Naive thymus-derived CD4-positive, alpha-beta T cell (primary cell): ENCODE measurements around the gene ANKS1B. TPM values are rescaled to one million over a fixed set of nuclear protein-coding genes. Genes with fewer than 3 reads are reported as not detected.

ENCODE experiments used
- ATAC-seq: fragments of 150-1000 bp; cut with Tn5 transposase; 2 replicates; pipeline ENCODE4 v1.10.0; 2021; ENCODE audit warnings: mild to moderate bottlenecking, moderate library complexity
- CTCF ChIA-PET: fragments of 350-600 bp; sonication (Branson Sonifier 250); formaldehyde crosslinking; loops from one replicate; lab custom pipeline; 2021; ENCODE audit warnings: antibody characterized with exemption; lab: Charles Lee
- POLR2A ChIA-PET: fragments of 350-600 bp; sonication (Branson Sonifier 250); formaldehyde crosslinking; loops from one replicate; lab custom pipeline; 2021; ENCODE audit warnings: antibody characterized with exemption, inconsistent platforms; lab: Charles Lee
- DNase-seq, 9 donors: peaks; one replicate each; pipeline versions ENCODE4 v3.0.0 to v3.0.0-alpha.2; 2020 to 2022; ENCODE audit warnings: mixed read lengths in 1 of 9
- H3K27ac ChIP-seq: one replicate; pipeline ENCODE4 v1.7.0; 2013; ENCODE audit warnings: mild to moderate bottlenecking, low read depth, low read length, moderate library complexity
- H3K27me3 ChIP-seq, 2 donors: one replicate each; pipeline ENCODE4 v1.7.0; 2013; ENCODE audit warnings: low read length in 2 of 2, mild to moderate bottlenecking in 2 of 2, moderate library complexity in 2 of 2; ENCODE audit not compliant: control insufficient read depth in 2 of 2, insufficient read depth in 2 of 2
- H3K36me3 ChIP-seq, 3 experiments: 1 replicate in 2 of 3; 2 replicates in 1 of 3; pipeline ENCODE4 v1.7.0; 2013; ENCODE audit warnings: low read length in 3 of 3, mild to moderate bottlenecking in 3 of 3, moderate library complexity in 1 of 3; ENCODE audit not compliant: insufficient read depth in 3 of 3, control insufficient read depth in 2 of 3
- H3K4me1 ChIP-seq, 2 donors: one replicate each; pipeline ENCODE4 v1.7.0; 2013; ENCODE audit warnings: low read length in 2 of 2, mild to moderate bottlenecking in 2 of 2, moderate library complexity in 1 of 2; ENCODE audit not compliant: control insufficient read depth in 2 of 2, insufficient read depth in 2 of 2
- H3K4me3 ChIP-seq: 2 replicates; pipeline ENCODE4 v1.7.0; 2013; ENCODE audit warnings: mild to moderate bottlenecking, low read length
- H3K9me3 ChIP-seq, 3 experiments: 1 replicate in 2 of 3; 2 replicates in 1 of 3; pipeline ENCODE4 v1.7.0; 2013; ENCODE audit warnings: low read length in 3 of 3; ENCODE audit not compliant: control insufficient read depth in 2 of 3
- H3K27ac Mint-ChIP-seq, 9 donors: one replicate each; pipeline ENCODE4 v1.8.0; 2020 to 2022; ENCODE audit warnings: mixed read lengths in 9 of 9, mild to moderate bottlenecking in 8 of 9, moderate library complexity in 5 of 9, inconsistent platforms in 2 of 9
- H3K27me3 Mint-ChIP-seq, 5 donors: one replicate each; pipeline ENCODE4 v1.8.0; 2021 to 2022; ENCODE audit warnings: mixed read lengths in 5 of 5, mild to moderate bottlenecking in 1 of 5
- H3K36me3 Mint-ChIP-seq, 5 donors: one replicate each; pipeline ENCODE4 v1.8.0; 2020 to 2022; ENCODE audit warnings: mixed read lengths in 5 of 5, mild to moderate bottlenecking in 3 of 5, inconsistent platforms in 1 of 5
- H3K4me1 Mint-ChIP-seq, 7 donors: one replicate each; pipeline ENCODE4 v1.8.0; 2020 to 2022; ENCODE audit warnings: mixed read lengths in 7 of 7, mild to moderate bottlenecking in 3 of 7, inconsistent platforms in 1 of 7
- H3K4me3 Mint-ChIP-seq, 10 donors: one replicate each; pipeline ENCODE4 v1.8.0; 2020 to 2022; ENCODE audit warnings: mild to moderate bottlenecking in 10 of 10, mixed read lengths in 10 of 10, moderate library complexity in 6 of 10, inconsistent platforms in 2 of 10
- H3K9me3 Mint-ChIP-seq, 11 donors: one replicate each; pipeline ENCODE4 v1.8.0; 2020 to 2022; ENCODE audit warnings: mixed read lengths in 11 of 11, mild to moderate bottlenecking in 4 of 11, inconsistent platforms in 1 of 11, moderate library complexity in 1 of 11
- intact Hi-C, 2 donors: fragments of 100-400 bp; cut with micrococcal nuclease; formaldehyde crosslinking; loops; one replicate each; pipeline ENCODE4 v1.15.1; 2023
- polyA plus RNA-seq, 2 donors: library from polyadenylated mRNA; unstranded; fragments of 300-500 nt; fragmentation: Illumina TruSeq; gene quantifications; one replicate each; pipeline ENCODE4 v1.2.3, GENCODE V29; 2021
- total RNA-seq, 6 experiments: library from RNA in 5 of 6; stranded (reverse) in 5 of 6; gene quantifications; 1 replicate in 5 of 6; 2 replicates in 1 of 6; pipeline ENCODE4 v1.2.3 and lab custom pipeline; 2021 to 2026

ANKS1B gene
- total and polyA plus RNA-seq, 7 experiments from 2014 or later = 0.97 TPM; not detected in 6

GRCh38 chr12:99772274-99772673 is 212.5 kb downstream of the ANKS1B start:
- POLR2A ChIA-PET = no interaction called here
- Histone ChIP-seq H3K4me1 (no peaks in the 10 kb centered on the region), H3K27me3 (no peaks in the 10 kb centered on the region), H3K9me3 (no peaks in the 10 kb centered on the region), H3K4me3 (no peak overlapping the region), H3K36me3 (no peaks in the 10 kb centered on the region), H3K27ac (no peak overlapping the region)
- CTCF ChIA-PET = no interaction called here
- Mint-ChIP-seq H3K27me3 (peaks cover 0 to 2% (median 0%) of the 10 kb centered on the region in 5 donors), H3K27ac (no peak overlapping the region), H3K4me3 (no peak overlapping the region), H3K9me3 (peaks cover 0 to 4% (median 0%) of the 10 kb centered on the region in 11 donors), H3K36me3 (no peaks in the 10 kb centered on the region), H3K4me1 (no peaks in the 10 kb centered on the region)
- intact Hi-C loops = no loop called here
- ATAC-seq = no peak
- no peak for DNase-seq

DNA sequence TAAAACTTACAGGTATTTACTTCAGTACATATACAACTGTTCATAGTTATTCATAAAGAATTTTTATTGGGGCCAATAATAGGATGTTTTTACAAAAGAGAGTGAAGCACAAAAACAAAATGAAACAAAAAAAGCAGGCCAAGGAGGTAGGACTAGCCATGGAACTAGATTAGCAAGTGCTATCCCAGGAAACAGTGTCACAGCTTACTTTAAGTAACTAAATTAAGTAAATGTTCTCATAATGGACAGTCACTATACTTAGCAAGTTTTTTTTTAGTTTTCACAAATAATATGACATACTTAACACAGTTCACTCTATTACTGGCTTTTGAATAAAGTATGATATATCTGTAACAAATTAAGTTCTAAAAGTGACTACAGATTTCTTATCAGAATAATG is 213.1 kb downstream of the ANKS1B start:
- Histone ChIP-seq H3K4me3 (no peak overlapping the region), H3K27ac (no peak overlapping the region), H3K36me3 (no peaks in the 10 kb centered on the region), H3K9me3 (no peaks in the 10 kb centered on the region), H3K27me3 (no peaks in the 10 kb centered on the region), H3K4me1 (no peaks in the 10 kb centered on the region)
- Mint-ChIP-seq H3K27me3 (peaks cover 0 to 2% (median 0%) of the 10 kb centered on the region in 5 donors), H3K27ac (no peak overlapping the region), H3K4me1 (no peaks in the 10 kb centered on the region), H3K9me3 (peaks cover 0 to 4% (median 0%) of the 10 kb centered on the region in 11 donors), H3K4me3 (no peak overlapping the region), H3K36me3 (no peaks in the 10 kb centered on the region)
- ChIA-PET POLR2A (no interaction called here), CTCF (no interaction called here)
- ATAC-seq (no peak), DNase-seq (no peak)
- intact Hi-C loops = no loop called here

DNA sequence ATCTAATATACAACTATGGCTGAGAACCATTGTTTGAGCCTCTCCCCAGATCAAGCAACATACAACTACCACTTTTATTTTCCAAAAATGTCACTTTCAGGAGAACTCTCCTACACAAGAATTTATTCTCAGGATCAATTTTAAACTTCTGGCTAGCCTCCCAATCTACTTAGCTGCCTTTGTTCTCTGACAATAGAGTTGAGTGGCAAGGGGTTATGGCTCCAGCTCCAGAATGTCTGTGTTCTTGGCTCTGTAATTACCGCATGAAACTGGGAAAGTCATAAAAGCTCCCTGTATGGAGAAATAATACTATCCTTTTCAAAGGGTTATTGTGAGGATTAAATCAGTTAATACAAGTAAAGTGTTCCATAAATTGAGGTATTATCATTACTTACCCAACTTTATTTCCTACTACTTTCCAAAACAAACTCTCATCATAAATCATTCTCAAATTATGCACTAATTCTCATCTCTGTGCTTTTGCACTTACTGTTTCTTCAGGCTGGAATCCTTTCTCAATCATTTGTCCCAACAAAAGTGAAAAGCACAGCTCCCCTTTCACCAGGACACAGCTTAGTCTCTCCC is 215.2 kb downstream of the ANKS1B start:
- Mint-ChIP-seq H3K9me3 (peaks cover 0 to 4% (median 0%) of the 10 kb centered on the region in 11 donors), H3K27me3 (peaks cover 0 to 2% (median 0%) of the 10 kb centered on the region in 5 donors), H3K27ac (no peak overlapping the region), H3K4me1 (no peaks in the 10 kb centered on the region), H3K36me3 (no peaks in the 10 kb centered on the region), H3K4me3 (no peak overlapping the region)
- Histone ChIP-seq H3K36me3 (no peaks in the 10 kb centered on the region), H3K4me3 (no peak overlapping the region), H3K27me3 (no peaks in the 10 kb centered on the region), H3K9me3 (no peaks in the 10 kb centered on the region), H3K4me1 (no peaks in the 10 kb centered on the region), H3K27ac (no peak overlapping the region)
- ChIA-PET CTCF (no interaction called here), POLR2A (no interaction called here)
- DNase-seq = no peak
- ATAC-seq = no peak
- intact Hi-C loops = no loop called here

DNA sequence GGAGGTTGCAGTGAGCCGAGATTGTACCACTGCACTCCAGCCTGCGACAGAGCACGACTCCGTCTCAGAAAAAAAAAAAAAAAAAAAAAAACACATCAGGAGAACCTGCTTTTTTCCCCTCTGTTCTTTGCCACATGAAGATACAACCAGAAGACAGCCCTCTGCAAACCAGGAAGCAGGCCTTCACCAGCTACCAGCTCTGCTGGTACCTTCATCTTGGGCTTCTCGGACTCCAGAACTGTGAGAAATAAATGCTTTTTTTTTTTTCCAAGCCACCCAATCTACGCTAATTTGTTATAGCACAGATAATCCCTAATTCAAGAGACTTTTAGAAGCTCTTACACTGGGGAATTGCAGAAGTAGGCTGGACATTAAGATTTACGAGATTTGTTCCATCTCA is 216.0 kb downstream of the ANKS1B start:
- intact Hi-C loops = loop anchor here in 1 of 2 donors (1.0 kb wide), 1 partner anchor 725 kb away; no protein-coding TSS in a partner anchor
- Mint-ChIP-seq H3K36me3 (no peaks in the 10 kb centered on the region), H3K4me1 (no peaks in the 10 kb centered on the region), H3K27ac (no peak overlapping the region), H3K27me3 (peaks cover 0 to 2% (median 0%) of the 10 kb centered on the region in 5 donors), H3K4me3 (no peak overlapping the region), H3K9me3 (peaks cover 0 to 4% (median 0%) of the 10 kb centered on the region in 11 donors)
- ChIA-PET POLR2A (no interaction called here), CTCF (no interaction called here)
- H3K9me3 ChIP-seq = no peaks in the 10 kb centered on the region
- ATAC-seq (no peak), DNase-seq (no peak)
- no peaks in the 10 kb centered on the region for H3K27me3 ChIP-seq
- no peaks in the 10 kb centered on the region for H3K36me3 ChIP-seq
- no peak overlapping the region for H3K27ac ChIP-seq
- H3K4me1 ChIP-seq = no peaks in the 10 kb centered on the region
- no peak overlapping the region for H3K4me3 ChIP-seq

DNA sequence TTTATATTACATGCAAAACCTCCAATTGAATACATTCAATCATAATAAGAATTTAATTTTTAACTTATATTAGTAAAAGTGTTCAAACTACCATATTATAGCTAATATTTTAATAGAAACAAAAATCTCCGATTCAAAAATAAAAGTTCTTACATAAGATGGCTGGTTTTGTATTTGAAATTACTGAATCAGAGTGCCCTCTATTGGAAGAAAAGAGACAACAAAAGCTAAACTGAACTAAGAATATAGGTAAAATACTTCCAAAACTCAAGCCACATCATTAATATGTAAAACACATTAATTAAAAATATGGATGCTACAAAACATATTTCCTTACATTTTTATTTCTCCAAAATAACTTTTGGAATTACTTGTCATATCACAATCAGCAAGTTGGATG is 216.9 kb downstream of the ANKS1B start:
- no peaks in the 10 kb centered on the region for H3K9me3 ChIP-seq
- Mint-ChIP-seq H3K27me3 (peaks cover 0 to 2% (median 0%) of the 10 kb centered on the region in 5 donors), H3K36me3 (no peaks in the 10 kb centered on the region), H3K4me3 (no peak overlapping the region), H3K4me1 (no peaks in the 10 kb centered on the region), H3K27ac (no peak overlapping the region), H3K9me3 (peaks cover 0 to 5% (median 2%) of the 10 kb centered on the region in 11 donors)
- H3K4me1 ChIP-seq = no peaks in the 10 kb centered on the region
- no peak overlapping the region for H3K4me3 ChIP-seq
- DNase-seq = no peak
- ATAC-seq = no peak
- CTCF ChIA-PET = no interaction called here
- H3K27me3 ChIP-seq = no peaks in the 10 kb centered on the region
- H3K27ac ChIP-seq = no peak overlapping the region
- intact Hi-C loops = loop anchor here in 1 of 2 donors (1.0 kb wide), 1 partner anchor 725 kb away; no protein-coding TSS in a partner anchor
- H3K36me3 ChIP-seq = no peaks in the 10 kb centered on the region
- POLR2A ChIA-PET = no interaction called here

DNA sequence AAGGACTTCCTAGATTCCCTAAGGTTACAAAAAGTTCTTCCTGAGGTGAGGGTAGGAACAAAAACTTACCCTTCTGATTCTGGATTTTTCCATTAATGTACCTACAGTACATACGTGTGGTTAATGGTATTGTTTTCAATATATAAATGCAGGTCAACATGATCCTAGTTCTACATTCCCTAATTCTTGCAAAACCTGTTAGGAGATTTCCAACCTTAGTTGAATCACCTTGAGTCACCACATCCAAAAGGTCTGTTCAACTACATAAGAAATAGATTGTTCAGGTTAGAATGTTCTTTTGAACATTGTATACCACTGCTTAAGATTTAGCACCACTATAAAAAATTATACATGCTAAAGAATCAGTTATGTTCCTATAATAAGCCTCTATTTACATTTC is 218.3 kb downstream of the ANKS1B start:
- H3K27me3 Mint-ChIP-seq = no peaks in the 10 kb centered on the region
- DNase-seq (no peak), ATAC-seq (no peak)
- no peaks in the 10 kb centered on the region for H3K9me3 ChIP-seq
- H3K9me3 Mint-ChIP-seq = peaks cover 0 to 8% (median 2%) of the 10 kb centered on the region in 11 donors
- H3K4me3 ChIP-seq = no peak overlapping the region
- H3K27ac Mint-ChIP-seq = no peak overlapping the region
- POLR2A ChIA-PET = no interaction called here
- intact Hi-C loops = no loop called here
- H3K36me3 Mint-ChIP-seq = no peaks in the 10 kb centered on the region
- no peaks in the 10 kb centered on the region for H3K4me1 Mint-ChIP-seq
- H3K27ac ChIP-seq = no peak overlapping the region
- no peaks in the 10 kb centered on the region for H3K36me3 ChIP-seq
- H3K4me1 ChIP-seq = no peaks in the 10 kb centered on the region
- CTCF ChIA-PET = no interaction called here
- H3K4me3 Mint-ChIP-seq = no peak overlapping the region
- H3K27me3 ChIP-seq = no peaks in the 10 kb centered on the region

GRCh38 chr12:99765469-99766114 is 219.1 kb downstream of the ANKS1B start:
- CTCF ChIA-PET = no interaction called here
- DNase-seq = no peak
- POLR2A ChIA-PET = no interaction called here
- H3K4me3 ChIP-seq = no peak overlapping the region
- no peak for ATAC-seq
- intact Hi-C loops = no loop called here
- no peaks in the 10 kb centered on the region for H3K9me3 ChIP-seq
- H3K27me3 Mint-ChIP-seq = no peaks in the 10 kb centered on the region
- no peaks in the 10 kb centered on the region for H3K4me1 Mint-ChIP-seq
- no peak overlapping the region for H3K27ac Mint-ChIP-seq
- no peaks in the 10 kb centered on the region for H3K4me1 ChIP-seq
- H3K27ac ChIP-seq = no peak overlapping the region
- H3K9me3 Mint-ChIP-seq = peaks cover 0 to 14% (median 2%) of the 10 kb centered on the region in 11 donors
- no peaks in the 10 kb centered on the region for H3K36me3 ChIP-seq
- no peak overlapping the region for H3K4me3 Mint-ChIP-seq
- no peaks in the 10 kb centered on the region for H3K27me3 ChIP-seq
- no peaks in the 10 kb centered on the region for H3K36me3 Mint-ChIP-seq
